ENCODE measurements around the gene PSMD13.
A peak's percentile ranks its signal among the peaks of the same experiment; 100 is the strongest.

The PSMD13 gene

DNA sequence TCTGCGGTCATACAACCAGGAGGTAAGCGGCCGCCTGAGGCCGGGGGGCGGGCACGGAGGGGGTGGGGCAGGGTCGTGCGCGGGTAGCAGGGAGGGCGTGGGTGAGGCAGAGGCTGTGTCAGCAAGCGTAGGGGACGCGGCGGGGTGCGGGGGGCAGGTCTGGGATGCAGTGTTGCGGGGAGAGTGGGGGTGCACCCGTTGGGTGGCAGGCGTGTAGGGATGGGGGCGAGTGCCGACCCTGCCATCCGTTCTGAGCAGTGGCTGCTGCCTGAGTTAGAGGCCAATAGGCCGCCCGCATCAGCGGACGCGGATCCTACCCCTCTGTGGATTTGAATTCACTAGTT, 27.9 kb upstream of the PSMD13 start:
- DNase-seq (ENCODE audit: extremely low spot score), result no peak
- TF ChIP-seq ZNF384 (IDR thresholded peaks at IDR 0.05) (no peak), ARNT (IDR thresholded peaks at IDR 0.05) (no peak), TARDBP (IDR thresholded peaks at IDR 0.05) (no peak), SP1 (IDR thresholded peaks at IDR 0.05) (no peak), CTBP1 (IDR thresholded peaks at IDR 0.05; ENCODE audit: borderline replicate concordance) (no peak)
- POLR2A ChIA-PET, result interaction anchor here (1.0 to 4.1 kb wide), 4 partner anchors 7 to 240 kb away, joined by 3 to 41 read pairs (median 12); partner anchors contain the start of gene PTDSS2
- CTCF ChIA-PET, result no interaction called here

DNA sequence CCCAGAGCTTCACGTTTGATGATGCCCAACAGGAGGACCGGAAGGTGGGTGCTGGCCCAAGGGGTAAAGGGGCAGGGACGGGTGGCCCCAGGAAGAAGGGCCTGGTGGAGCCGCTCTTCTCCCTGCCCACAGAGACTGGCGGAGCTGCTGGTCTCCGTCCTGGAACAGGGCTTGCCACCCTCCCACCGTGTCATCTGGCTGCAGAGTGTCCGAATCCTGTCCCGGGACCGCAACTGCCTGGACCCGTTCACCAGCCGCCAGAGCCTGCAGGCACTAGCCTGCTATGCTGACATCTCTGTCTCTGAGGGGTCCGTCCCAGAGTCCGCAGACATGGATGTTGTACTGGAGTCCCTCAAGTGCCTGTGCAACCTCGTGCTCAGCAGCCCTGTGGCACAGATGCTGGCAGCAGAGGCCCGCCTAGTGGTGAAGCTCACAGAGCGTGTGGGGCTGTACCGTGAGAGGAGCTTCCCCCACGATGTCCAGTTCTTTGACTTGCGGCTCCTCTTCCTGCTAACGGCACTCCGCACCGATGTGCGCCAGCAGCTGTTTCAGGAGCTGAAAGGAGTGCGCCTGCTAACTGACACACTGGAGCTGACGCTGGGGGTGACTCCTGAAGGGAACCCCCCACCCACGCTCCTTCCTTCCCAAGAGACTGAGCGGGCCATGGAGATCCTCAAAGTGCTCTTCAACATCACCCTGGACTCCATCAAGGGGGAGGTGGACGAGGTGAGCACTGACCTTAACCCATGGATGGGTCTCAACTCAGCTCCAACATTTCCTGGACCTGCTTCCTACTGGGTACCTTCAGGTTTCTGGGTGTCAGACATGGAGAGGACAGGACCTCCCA, 27.3 kb upstream of the PSMD13 start:
- ChIA-PET CTCF (no interaction called here), POLR2A (interaction anchor here (1.1 to 4.1 kb wide), 2 partner anchors 25 to 240 kb away, joined by 3 to 41 read pairs; partner anchors contain the start of gene PTDSS2)

DNA sequence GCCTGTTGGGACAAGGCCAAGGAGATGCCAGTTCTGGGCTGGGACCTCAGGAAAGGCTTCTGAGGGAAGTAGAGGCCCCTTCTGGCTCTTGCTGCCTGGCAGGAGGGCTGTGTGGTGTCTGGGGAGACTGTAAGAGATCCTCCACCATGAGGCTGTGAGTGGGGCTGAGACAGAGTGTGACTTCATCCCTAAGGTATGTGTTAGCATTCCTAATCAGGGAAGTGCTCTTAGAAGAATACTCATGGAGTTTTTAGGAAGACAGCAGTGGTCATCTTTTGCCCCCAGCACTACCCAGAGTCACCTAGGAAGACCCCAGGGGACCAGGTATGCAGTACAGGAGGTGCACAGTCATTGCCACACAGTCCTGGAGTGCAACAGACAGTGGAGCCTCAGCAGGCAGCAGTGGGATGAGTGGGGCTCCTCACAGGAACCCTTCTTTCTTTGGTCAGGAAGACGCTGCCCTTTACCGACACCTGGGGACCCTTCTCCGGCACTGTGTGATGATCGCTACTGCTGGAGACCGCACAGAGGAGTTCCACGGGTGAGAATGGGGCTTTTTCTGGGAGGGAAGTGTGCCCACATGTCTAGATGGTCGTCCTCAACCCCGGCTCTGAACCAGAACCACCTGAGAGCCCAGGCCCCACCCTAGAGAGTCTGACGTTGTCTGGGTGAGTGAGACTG, 26.5 kb upstream of the PSMD13 start:
- no peak for DNase-seq (ENCODE audit: extremely low spot score)

More for the DNA sequence above, 27.3 kb upstream of the PSMD13 start:
- TF ChIP-seq ZNF384 (IDR thresholded peaks at IDR 0.05) (no peak), L3MBTL2 (conservative IDR thresholded peaks at IDR 0.05) (peak; percentile 50)
- DNase-seq (ENCODE audit: extremely low spot score), result no peak

DNA sequence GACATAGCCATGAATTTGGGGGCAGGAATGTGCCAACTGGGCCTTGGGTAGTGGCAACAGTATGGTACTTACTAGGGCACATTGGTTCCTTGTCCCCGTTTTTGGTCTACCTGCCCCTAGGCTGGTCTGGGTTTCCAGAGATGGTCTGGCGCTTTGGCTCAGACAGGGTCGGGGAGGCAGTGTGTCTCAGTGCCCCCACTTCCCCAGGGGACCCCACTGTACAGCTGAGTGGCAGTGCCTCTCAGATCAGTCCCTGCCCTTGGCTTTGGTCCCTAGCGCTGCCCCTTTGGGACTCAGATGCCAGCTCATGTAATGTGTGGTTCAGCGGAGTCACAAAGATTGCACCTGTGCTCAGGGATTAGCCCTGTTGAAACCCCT, 26.0 kb upstream of the PSMD13 start:
- ChIA-PET CTCF (no interaction called here), POLR2A (no interaction called here)
- TF ChIP-seq HDGF (IDR thresholded peaks at IDR 0.05; ENCODE audit: borderline replicate concordance) (no peak), ZNF384 (IDR thresholded peaks at IDR 0.05) (no peak), SP1 (IDR thresholded peaks at IDR 0.05) (no peak), SUZ12 (IDR thresholded peaks at IDR 0.05) (no peak), NFRKB (IDR thresholded peaks at IDR 0.05) (no peak), FOXA1 (IDR thresholded peaks at IDR 0.05) (no peak), ARNT (IDR thresholded peaks at IDR 0.05) (no peak), TARDBP (IDR thresholded peaks at IDR 0.05) (no peak), ELF4 (IDR thresholded peaks at IDR 0.05) (no peak), FOXK2 (IDR thresholded peaks at IDR 0.05) (no peak), FOXM1 (IDR thresholded peaks at IDR 0.05; ENCODE audit: borderline replicate concordance) (no peak), BHLHE40 (IDR thresholded peaks at IDR 0.05; ENCODE audit: borderline replicate concordance) (no peak), LEF1 (IDR thresholded peaks at IDR 0.05; ENCODE audit: borderline replicate concordance) (no peak), L3MBTL2 (conservative IDR thresholded peaks at IDR 0.05) (no peak)
- TF ChIP-seq, protein P1, sequence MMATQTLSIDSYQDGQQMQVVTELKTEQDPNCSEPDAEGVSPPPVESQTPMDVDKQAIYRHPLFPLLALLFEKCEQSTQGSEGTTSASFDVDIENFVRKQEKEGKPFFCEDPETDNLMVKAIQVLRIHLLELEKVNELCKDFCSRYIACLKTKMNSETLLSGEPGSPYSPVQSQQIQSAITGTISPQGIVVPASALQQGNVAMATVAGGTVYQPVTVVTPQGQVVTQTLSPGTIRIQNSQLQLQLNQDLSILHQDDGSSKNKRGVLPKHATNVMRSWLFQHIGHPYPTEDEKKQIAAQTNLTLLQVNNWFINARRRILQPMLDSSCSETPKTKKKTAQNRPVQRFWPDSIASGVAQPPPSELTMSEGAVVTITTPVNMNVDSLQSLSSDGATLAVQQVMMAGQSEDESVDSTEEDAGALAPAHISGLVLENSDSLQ (IDR thresholded peaks at IDR 0.05), result no peak
- no peak for DNase-seq (ENCODE audit: extremely low spot score)

More for the DNA sequence above, 26.5 kb upstream of the PSMD13 start:
- TF ChIP-seq NFRKB (IDR thresholded peaks at IDR 0.05) (no peak), ELF4 (IDR thresholded peaks at IDR 0.05) (no peak), ARNT (IDR thresholded peaks at IDR 0.05) (no peak), FOXA1 (IDR thresholded peaks at IDR 0.05) (no peak), LEF1 (IDR thresholded peaks at IDR 0.05; ENCODE audit: borderline replicate concordance) (no peak), TARDBP (IDR thresholded peaks at IDR 0.05) (no peak), L3MBTL2 (conservative IDR thresholded peaks at IDR 0.05) (no peak)
- TF ChIP-seq, protein P1 (IDR thresholded peaks at IDR 0.05), result no peak
- ChIA-PET POLR2A (interaction anchor here (4.1 kb wide), 1 partner anchor 239 kb away, joined by 41 read pairs; the partner anchor contains the start of gene PTDSS2), CTCF (no interaction called here)

DNA sequence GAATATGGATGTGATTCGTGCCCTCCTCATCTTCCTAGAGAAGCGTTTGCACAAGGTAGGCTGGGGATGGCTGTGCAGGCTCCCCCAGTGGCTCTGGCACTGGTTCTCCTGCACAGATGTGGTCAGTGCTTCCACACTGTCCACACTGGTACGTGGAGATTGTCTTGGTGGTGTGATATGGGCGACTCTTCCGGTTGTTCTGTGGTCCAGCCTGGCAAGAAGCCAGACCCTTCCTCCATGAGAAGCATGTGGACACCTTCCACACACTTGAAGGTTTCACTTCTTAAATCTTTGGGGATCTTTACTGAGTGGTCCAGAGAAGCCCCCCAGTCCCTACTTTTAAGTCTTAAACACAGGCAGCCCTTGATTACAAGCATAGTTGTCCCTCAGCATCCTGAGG, 25.5 kb upstream of the PSMD13 start:
- CTCF ChIA-PET, result no interaction called here
- no peak for TF ChIP-seq FOXK2 (IDR thresholded peaks at IDR 0.05)
- no peak for TF ChIP-seq CTBP1 (IDR thresholded peaks at IDR 0.05; ENCODE audit: borderline replicate concordance)
- TF ChIP-seq ELF4 (IDR thresholded peaks at IDR 0.05), result no peak
- no peak for DNase-seq (ENCODE audit: extremely low spot score)
- POLR2A ChIA-PET, result no interaction called here

DNA sequence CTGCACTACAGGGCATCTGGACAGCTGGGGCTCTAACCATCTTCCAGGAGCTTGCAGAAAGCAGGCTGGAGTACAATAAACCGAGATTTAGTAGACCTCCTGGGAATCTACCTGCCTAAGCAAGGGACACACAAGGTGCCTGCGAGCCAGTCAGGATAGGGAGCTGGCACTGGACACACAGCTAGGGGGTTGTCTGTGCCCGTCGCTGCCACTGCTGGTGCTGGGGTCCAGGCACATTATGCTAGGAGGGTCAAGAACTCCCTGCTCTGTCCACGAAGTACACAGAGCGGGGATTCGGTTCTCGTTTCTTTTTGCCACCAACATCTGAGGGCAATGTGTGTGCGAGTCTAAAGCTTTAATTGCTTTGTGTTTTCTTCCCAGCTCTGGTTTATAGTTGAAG, 25.0 kb upstream of the PSMD13 start:
- TF ChIP-seq, protein P1 (IDR thresholded peaks at IDR 0.05), result no peak
- TF ChIP-seq CTBP1 (IDR thresholded peaks at IDR 0.05; ENCODE audit: borderline replicate concordance) (no peak), SP1 (IDR thresholded peaks at IDR 0.05) (no peak), FOXA1 (IDR thresholded peaks at IDR 0.05) (no peak), LEF1 (IDR thresholded peaks at IDR 0.05; ENCODE audit: borderline replicate concordance) (no peak), ZNF384 (IDR thresholded peaks at IDR 0.05) (no peak), L3MBTL2 (conservative IDR thresholded peaks at IDR 0.05) (no peak), NFRKB (IDR thresholded peaks at IDR 0.05) (no peak), ARNT (IDR thresholded peaks at IDR 0.05) (no peak), BHLHE40 (IDR thresholded peaks at IDR 0.05; ENCODE audit: borderline replicate concordance) (no peak), SUZ12 (IDR thresholded peaks at IDR 0.05) (no peak), TARDBP (IDR thresholded peaks at IDR 0.05) (no peak), FOXK2 (IDR thresholded peaks at IDR 0.05) (no peak), HDGF (IDR thresholded peaks at IDR 0.05; ENCODE audit: borderline replicate concordance) (no peak), ELF4 (IDR thresholded peaks at IDR 0.05) (no peak), FOXM1 (IDR thresholded peaks at IDR 0.05; ENCODE audit: borderline replicate concordance) (no peak)
- POLR2A ChIA-PET, result no interaction called here
- no peak for DNase-seq (ENCODE audit: extremely low spot score)
- CTCF ChIA-PET, result no interaction called here

Data from HEK293T (cell line).